C4-2B (cell line): ENCODE results near the gene SNAPIN.

ENCODE experiments used
- H3K27ac ChIP-seq: fragments of 450-650 bp; 2 replicates; pipeline ENCODE4 v1.5.1; 2017
- ZFX ChIP-seq: fragments of 450-650 bp; IDR thresholded peaks from 2 replicates; pipeline ENCODE4 v1.6.1; 2017
- TF ChIP-seq, protein P1 (sequence below): fragments of 450-650 bp; conservative IDR thresholded peaks from 2 replicates; pipeline ENCODE4 v1.5.1; 2017; ENCODE audit warnings: mild to moderate bottlenecking

SNAPIN gene

DNA sequence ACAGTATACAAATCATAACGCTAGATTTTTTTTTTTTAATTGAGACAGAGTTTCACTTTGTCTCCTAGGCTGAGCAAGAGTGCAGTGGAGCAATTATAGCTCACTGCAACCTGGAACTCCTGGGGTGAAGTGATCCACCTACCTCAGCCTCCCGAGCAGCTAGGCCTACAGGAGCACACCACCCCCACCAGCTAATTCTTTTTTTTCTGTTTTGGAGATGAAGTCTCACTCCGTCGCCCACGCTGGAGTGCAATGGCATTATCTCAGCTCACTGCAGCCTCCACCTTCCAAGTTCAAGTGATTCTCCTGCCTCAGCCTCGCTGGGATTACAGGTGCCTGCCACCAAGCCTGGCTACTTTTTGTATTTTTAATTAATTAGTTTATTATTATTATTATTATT lies 41.3 kb downstream of the SNAPIN start:
- H3K27ac ChIP-seq, result no peak overlapping the region
- TF ChIP-seq ZFX, result no peak
- TF ChIP-seq, protein P1, sequence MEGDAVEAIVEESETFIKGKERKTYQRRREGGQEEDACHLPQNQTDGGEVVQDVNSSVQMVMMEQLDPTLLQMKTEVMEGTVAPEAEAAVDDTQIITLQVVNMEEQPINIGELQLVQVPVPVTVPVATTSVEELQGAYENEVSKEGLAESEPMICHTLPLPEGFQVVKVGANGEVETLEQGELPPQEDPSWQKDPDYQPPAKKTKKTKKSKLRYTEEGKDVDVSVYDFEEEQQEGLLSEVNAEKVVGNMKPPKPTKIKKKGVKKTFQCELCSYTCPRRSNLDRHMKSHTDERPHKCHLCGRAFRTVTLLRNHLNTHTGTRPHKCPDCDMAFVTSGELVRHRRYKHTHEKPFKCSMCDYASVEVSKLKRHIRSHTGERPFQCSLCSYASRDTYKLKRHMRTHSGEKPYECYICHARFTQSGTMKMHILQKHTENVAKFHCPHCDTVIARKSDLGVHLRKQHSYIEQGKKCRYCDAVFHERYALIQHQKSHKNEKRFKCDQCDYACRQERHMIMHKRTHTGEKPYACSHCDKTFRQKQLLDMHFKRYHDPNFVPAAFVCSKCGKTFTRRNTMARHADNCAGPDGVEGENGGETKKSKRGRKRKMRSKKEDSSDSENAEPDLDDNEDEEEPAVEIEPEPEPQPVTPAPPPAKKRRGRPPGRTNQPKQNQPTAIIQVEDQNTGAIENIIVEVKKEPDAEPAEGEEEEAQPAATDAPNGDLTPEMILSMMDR, result no peak

DNA sequence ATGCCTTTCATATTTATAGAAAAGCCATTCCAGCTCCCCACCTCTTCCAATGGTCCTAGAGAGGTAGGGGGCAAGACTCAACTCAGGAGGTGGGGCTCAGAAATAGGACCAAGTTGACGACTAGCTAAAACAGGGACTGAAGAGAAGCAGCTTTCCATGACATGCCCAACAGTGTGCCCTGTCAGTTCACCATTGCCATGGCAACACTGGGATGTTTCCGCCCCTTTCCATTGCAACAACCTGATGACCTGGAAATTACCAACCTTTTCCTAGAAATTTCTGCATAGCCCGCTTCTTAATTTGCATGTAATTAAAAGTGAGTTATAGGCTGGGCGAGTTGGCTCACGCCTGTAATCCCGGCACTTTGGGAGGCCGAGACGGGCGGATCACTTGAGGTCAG lies 47.0 kb downstream of the SNAPIN start:
- H3K27ac ChIP-seq, result no peak overlapping the region
- no peak for TF ChIP-seq ZFX

DNA sequence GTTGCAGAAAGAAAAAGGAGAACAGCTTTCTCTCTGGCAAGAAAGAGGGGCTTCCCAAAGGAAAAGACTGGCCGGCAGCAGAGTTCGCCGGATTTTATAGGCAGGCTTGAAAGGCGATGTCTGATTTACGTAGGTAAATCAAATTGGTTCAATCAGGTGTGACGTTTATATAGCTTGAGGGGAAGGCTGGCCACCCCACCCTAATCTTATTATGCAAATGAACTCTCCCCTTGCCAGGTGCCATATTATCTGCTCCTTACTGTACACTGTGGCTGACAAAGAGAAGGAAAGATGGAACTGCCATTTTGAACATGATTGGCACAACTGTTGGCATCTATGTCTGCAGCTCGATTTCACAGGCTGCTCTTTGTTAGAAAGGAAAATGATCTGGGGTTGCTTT lies 52.5 kb downstream of the SNAPIN start:
- H3K27ac ChIP-seq, result no peak overlapping the region
- TF ChIP-seq ZFX, result no peak
- TF ChIP-seq, protein P1, result no peak
